ENCODE measurements around the gene COL17A1.

The COL17A1 gene

GRCh38 chr10:104121485-104122224 lies 36.0 kb upstream of the COL17A1 start, which contains the start of gene SFR1:
SFR1 (plus strand) TSS chr10:104122171; CDS start chr10:104122184, 13 bp downstream.
- TF ChIP-seq CTCF (conservative IDR thresholded peaks at IDR 0.05; ENCODE audit: low read depth, low read length): peak; percentile 51
- H3K4me3 ChIP-seq (ENCODE audit: low read length): peak within 1 kb of the TSS; percentile 81
- DNase-seq (ENCODE audit: low read depth): peak; percentile 92

GRCh38 chr10:104120903-104121484 lies 35.3 kb upstream of the COL17A1 start:
- TF ChIP-seq CTCF (conservative IDR thresholded peaks at IDR 0.05; ENCODE audit: low read depth, low read length): no peak

GRCh38 chr10:104120512-104120902 lies 34.8 kb upstream of the COL17A1 start:
- no peak for TF ChIP-seq CTCF (conservative IDR thresholded peaks at IDR 0.05; ENCODE audit: low read depth, low read length)
- no peak for DNase-seq (ENCODE audit: low read depth)
- peak overlapping the region; percentile 81 for H3K4me3 ChIP-seq (ENCODE audit: low read length)

More at GRCh38 chr10:104120903-104121484, 35.3 kb upstream of the COL17A1 start:
- H3K4me3 ChIP-seq (ENCODE audit: low read length): peak overlapping the region; percentile 81
- DNase-seq (ENCODE audit: low read depth): peak; percentile 84

- TF ChIP-seq CTCF (conservative IDR thresholded peaks at IDR 0.05; ENCODE audit: low read depth, low read length): no peak
- no peak for DNase-seq (ENCODE audit: low read depth)
- no peak overlapping the region for H3K4me3 ChIP-seq (ENCODE audit: low read length)
Measured at GRCh38 chr10:104119996-104120395, 34.3 kb upstream of the COL17A1 start.

- DNase-seq (ENCODE audit: low read depth): no peak
- no peak overlapping the region for H3K4me3 ChIP-seq (ENCODE audit: low read length)
- TF ChIP-seq CTCF (conservative IDR thresholded peaks at IDR 0.05; ENCODE audit: low read depth, low read length): no peak
Measured at GRCh38 chr10:104117839-104118323, 32.2 kb upstream of the COL17A1 start.

GRCh38 chr10:104113376-104113956 lies 27.8 kb upstream of the COL17A1 start:
- DNase-seq (ENCODE audit: low read depth): no peak
- TF ChIP-seq CTCF (conservative IDR thresholded peaks at IDR 0.05; ENCODE audit: low read depth, low read length): no peak
- no peak overlapping the region for H3K4me3 ChIP-seq (ENCODE audit: low read length)

Data from retinal pigment epithelial cell (primary cell).